ACHN (cell line): ENCODE results near the gene PEAK3.
"Not testable (repeated sequence)": the region's sequence is repeated elsewhere in the genome, so short reads cannot be mapped to it uniquely, and the experiment has no call there.

ENCODE experiments used
- DNase-seq: peaks from one replicate; pipeline ENCODE4 v3.0.0-alpha.2; 2015
- in situ Hi-C: cut with HindIII; loops from 2 replicates; pipeline ENCODE4 v1.10.0; 2017; ENCODE audit warnings: low sequenced_read_pairs, low pct_ligation_motif_present, low pct_unique_long_range_greater_than_20kb

The PEAK3 gene

GRCh38 chr19:2294687-2295335 is 12.8 kb upstream of the PEAK3 start:
- no peak for DNase-seq
- in situ Hi-C loops: no loop called here

GRCh38 chr19:2291185-2291751 is 9.3 kb upstream of the PEAK3 start:
- DNase-seq: no peak
- in situ Hi-C loops: no loop called here

GRCh38 chr19:2290441-2291184 is 8.6 kb upstream of the PEAK3 start:
- DNase-seq: no peak
- in situ Hi-C loops: no loop called here

GRCh38 chr19:2289714-2290435 is 7.9 kb upstream of the PEAK3 start:
- in situ Hi-C loops: no loop called here
- no peak for DNase-seq

- no peak for DNase-seq
- in situ Hi-C loops: no loop called here
Measured at GRCh38 chr19:2288818-2289713, 7.1 kb upstream of the PEAK3 start.

- in situ Hi-C loops: no loop called here
- no peak for DNase-seq
Measured at GRCh38 chr19:2288338-2288817, 6.4 kb upstream of the PEAK3 start.

GRCh38 chr19:2287585-2288337 is 5.8 kb upstream of the PEAK3 start:
- in situ Hi-C loops: no loop called here
- DNase-seq: no peak

GRCh38 chr19:2286402-2287140 is 4.6 kb upstream of the PEAK3 start:
- DNase-seq: no peak
- in situ Hi-C loops: no loop called here

GRCh38 chr19:2283835-2284507 is 2.0 kb upstream of the PEAK3 start:
- in situ Hi-C loops: no loop called here
- no peak for DNase-seq

- DNase-seq: no peak
- in situ Hi-C loops: no loop called here
Measured at GRCh38 chr19:2282862-2283237, 875 bp upstream of the PEAK3 start.

GRCh38 chr19:2281265-2282061 is 512 bp downstream of the PEAK3 start:
- DNase-seq, in situ Hi-C loops: not testable (repeated sequence)

- in situ Hi-C loops: no loop called here
- no peak for DNase-seq
Measured at GRCh38 chr19:2280633-2281264, 1.2 kb downstream of the PEAK3 start.

- in situ Hi-C loops: no loop called here
Measured at GRCh38 chr19:2278459-2279158, 3.4 kb downstream of the PEAK3 start.

GRCh38 chr19:2277138-2277537 is 4.8 kb downstream of the PEAK3 start:
- in situ Hi-C loops: no loop called here
- DNase-seq: no peak

More at GRCh38 chr19:2278459-2279158, 3.4 kb downstream of the PEAK3 start:
- no peak for DNase-seq
